Measurements from ENCODE around the gene SERPINB6. TPM values are rescaled to one million over a fixed set of nuclear protein-coding genes. Genes with fewer than 3 reads are reported as not detected.
"Not testable (repeated sequence)": the region's sequence is repeated elsewhere in the genome, so short reads cannot be mapped to it uniquely, and the experiment has no call there.

Gene SERPINB6
- polyA plus RNA-seq, 2 donors = 86.1 to 95.7 TPM

GRCh38 chr6:2978923-2979322 lies 7.6 kb upstream of the SERPINB6 start:
- H3K27me3 ChIP-seq (ENCODE audit: control insufficient read depth in 1 of 2, insufficient read depth in 2 of 2, low read length in 2 of 2) = no peaks in the 10 kb centered on the region
- no peaks in the 10 kb centered on the region for H3K36me3 ChIP-seq (ENCODE audit: control insufficient read depth in 2 of 2, insufficient read depth in 2 of 2, low read length in 1 of 2)
- peaks cover 0 to 6% of the 10 kb centered on the region in 2 donors for H3K4me1 ChIP-seq (ENCODE audit: control insufficient read depth in 2 of 2, insufficient read depth in 2 of 2, low read length in 1 of 2)
- no peak overlapping the region for H3K27ac ChIP-seq (ENCODE audit: low read depth in 2 of 2, low read length in 1 of 2)
- no peaks in the 10 kb centered on the region for H3K9me3 ChIP-seq (ENCODE audit: control insufficient read depth in 2 of 2, insufficient read depth in 1 of 2, low read depth in 1 of 2, low read length in 1 of 2)
- no peak overlapping the region for H3K4me3 ChIP-seq (ENCODE audit: low read depth in 1 of 2, low read length in 2 of 2)
- 83 to 89% methylated on average over 4 of the region's 4 CpGs for WGBS, 2 donors

- Histone ChIP-seq H3K27ac (ENCODE audit: low read depth in 2 of 2, low read length in 1 of 2) (peak overlapping the region in 1 of 2 donors; percentile 22), H3K27me3 (ENCODE audit: control insufficient read depth in 1 of 2, insufficient read depth in 2 of 2, low read length in 2 of 2) (no peaks in the 10 kb centered on the region), H3K36me3 (ENCODE audit: control insufficient read depth in 2 of 2, insufficient read depth in 2 of 2, low read length in 1 of 2) (no peaks in the 10 kb centered on the region), H3K4me1 (ENCODE audit: control insufficient read depth in 2 of 2, insufficient read depth in 2 of 2, low read length in 1 of 2) (peaks cover 0 to 6% of the 10 kb centered on the region in 2 donors), H3K4me3 (ENCODE audit: low read depth in 1 of 2, low read length in 2 of 2) (no peak overlapping the region), H3K9me3 (ENCODE audit: control insufficient read depth in 2 of 2, insufficient read depth in 1 of 2, low read depth in 1 of 2, low read length in 1 of 2) (no peaks in the 10 kb centered on the region)
- WGBS, 2 donors = 84% methylated on average over 3 of the region's 3 CpGs
These were observed 6.6 kb upstream of the SERPINB6 start for GRCh38 chr6:2977799-2978590.

- Histone ChIP-seq H3K4me3 (ENCODE audit: low read depth in 1 of 2, low read length in 2 of 2) (no peak overlapping the region), H3K27me3 (ENCODE audit: control insufficient read depth in 1 of 2, insufficient read depth in 2 of 2, low read length in 2 of 2) (no peaks in the 10 kb centered on the region), H3K9me3 (ENCODE audit: control insufficient read depth in 2 of 2, insufficient read depth in 1 of 2, low read depth in 1 of 2, low read length in 1 of 2) (no peaks in the 10 kb centered on the region), H3K36me3 (ENCODE audit: control insufficient read depth in 2 of 2, insufficient read depth in 2 of 2, low read length in 1 of 2) (no peaks in the 10 kb centered on the region), H3K27ac (ENCODE audit: low read depth in 2 of 2, low read length in 1 of 2) (no peak overlapping the region), H3K4me1 (ENCODE audit: control insufficient read depth in 2 of 2, insufficient read depth in 2 of 2, low read length in 1 of 2) (peaks cover 0 to 3% of the 10 kb centered on the region in 2 donors)
- 73 to 84% methylated on average over 5 of the region's 5 CpGs for WGBS, 2 donors
These were observed 5.9 kb upstream of the SERPINB6 start for GRCh38 chr6:2977290-2977689.

- WGBS, 2 donors = 54 to 65% methylated on average over 7 of the region's 7 CpGs
- H3K4me1 ChIP-seq (ENCODE audit: control insufficient read depth in 2 of 2, insufficient read depth in 2 of 2, low read length in 1 of 2) = peaks cover 0 to 1% of the 10 kb centered on the region in 2 donors
- H3K9me3 ChIP-seq (ENCODE audit: control insufficient read depth in 2 of 2, insufficient read depth in 1 of 2, low read depth in 1 of 2, low read length in 1 of 2) = no peaks in the 10 kb centered on the region
- no peaks in the 10 kb centered on the region for H3K27me3 ChIP-seq (ENCODE audit: control insufficient read depth in 1 of 2, insufficient read depth in 2 of 2, low read length in 2 of 2)
- no peak overlapping the region for H3K4me3 ChIP-seq (ENCODE audit: low read depth in 1 of 2, low read length in 2 of 2)
- no peaks in the 10 kb centered on the region for H3K36me3 ChIP-seq (ENCODE audit: control insufficient read depth in 2 of 2, insufficient read depth in 2 of 2, low read length in 1 of 2)
- peak overlapping the region in 1 of 2 donors; percentile 24 for H3K27ac ChIP-seq (ENCODE audit: low read depth in 2 of 2, low read length in 1 of 2)
These were observed 5.3 kb upstream of the SERPINB6 start for GRCh38 chr6:2976571-2977085.

GRCh38 chr6:2976060-2976459 lies 4.7 kb upstream of the SERPINB6 start:
- Histone ChIP-seq H3K27ac (ENCODE audit: low read depth in 2 of 2, low read length in 1 of 2) (no peak overlapping the region), H3K36me3 (ENCODE audit: control insufficient read depth in 2 of 2, insufficient read depth in 2 of 2, low read length in 1 of 2) (no peaks in the 10 kb centered on the region), H3K4me1 (ENCODE audit: control insufficient read depth in 2 of 2, insufficient read depth in 2 of 2, low read length in 1 of 2) (no peaks in the 10 kb centered on the region), H3K27me3 (ENCODE audit: control insufficient read depth in 1 of 2, insufficient read depth in 2 of 2, low read length in 2 of 2) (no peaks in the 10 kb centered on the region), H3K4me3 (ENCODE audit: low read depth in 1 of 2, low read length in 2 of 2) (no peak overlapping the region), H3K9me3 (ENCODE audit: control insufficient read depth in 2 of 2, insufficient read depth in 1 of 2, low read depth in 1 of 2, low read length in 1 of 2) (no peaks in the 10 kb centered on the region)
- WGBS, 2 donors = 87 to 94% methylated on average over 5 of the region's 5 CpGs

- Histone ChIP-seq H3K27me3 (ENCODE audit: control insufficient read depth in 1 of 2, insufficient read depth in 2 of 2, low read length in 2 of 2) (no peaks in the 10 kb centered on the region), H3K9me3 (ENCODE audit: control insufficient read depth in 2 of 2, insufficient read depth in 1 of 2, low read depth in 1 of 2, low read length in 1 of 2) (no peaks in the 10 kb centered on the region), H3K27ac (ENCODE audit: low read depth in 2 of 2, low read length in 1 of 2) (no peak overlapping the region), H3K36me3 (ENCODE audit: control insufficient read depth in 2 of 2, insufficient read depth in 2 of 2, low read length in 1 of 2) (no peaks in the 10 kb centered on the region), H3K4me3 (ENCODE audit: low read depth in 1 of 2, low read length in 2 of 2) (no peak overlapping the region), H3K4me1 (ENCODE audit: control insufficient read depth in 2 of 2, insufficient read depth in 2 of 2, low read length in 1 of 2) (no peaks in the 10 kb centered on the region)
- 75 to 81% methylated on average over 5 of the region's 5 CpGs for WGBS, 2 donors
These were observed 2.3 kb upstream of the SERPINB6 start for GRCh38 chr6:2973676-2974075.

- H3K27me3 ChIP-seq (ENCODE audit: control insufficient read depth in 1 of 2, insufficient read depth in 2 of 2, low read length in 2 of 2); H3K4me3 ChIP-seq (ENCODE audit: low read depth in 1 of 2, low read length in 2 of 2); H3K27ac ChIP-seq (ENCODE audit: low read depth in 2 of 2, low read length in 1 of 2); H3K9me3 ChIP-seq (ENCODE audit: control insufficient read depth in 2 of 2, insufficient read depth in 1 of 2, low read depth in 1 of 2, low read length in 1 of 2); H3K4me1 ChIP-seq (ENCODE audit: control insufficient read depth in 2 of 2, insufficient read depth in 2 of 2, low read length in 1 of 2); H3K36me3 ChIP-seq (ENCODE audit: control insufficient read depth in 2 of 2, insufficient read depth in 2 of 2, low read length in 1 of 2): not testable (repeated sequence)
- 95 to 97% methylated on average over 6 of the region's 6 CpGs for WGBS, 2 donors
These were observed 1.8 kb upstream of the SERPINB6 start for GRCh38 chr6:2973180-2973579.

GRCh38 chr6:2972685-2973084 lies 1.3 kb upstream of the SERPINB6 start:
- H3K4me1 ChIP-seq (ENCODE audit: control insufficient read depth in 2 of 2, insufficient read depth in 2 of 2, low read length in 1 of 2); H3K27ac ChIP-seq (ENCODE audit: low read depth in 2 of 2, low read length in 1 of 2); H3K9me3 ChIP-seq (ENCODE audit: control insufficient read depth in 2 of 2, insufficient read depth in 1 of 2, low read depth in 1 of 2, low read length in 1 of 2); H3K36me3 ChIP-seq (ENCODE audit: control insufficient read depth in 2 of 2, insufficient read depth in 2 of 2, low read length in 1 of 2); H3K4me3 ChIP-seq (ENCODE audit: low read depth in 1 of 2, low read length in 2 of 2); H3K27me3 ChIP-seq (ENCODE audit: control insufficient read depth in 1 of 2, insufficient read depth in 2 of 2, low read length in 2 of 2): not testable (repeated sequence)
- WGBS, 2 donors = 98% methylated on average over 5 of the region's 5 CpGs

GRCh38 chr6:2972219-2972487 lies 786 bp upstream of the SERPINB6 start:
- WGBS, 2 donors = 56 to 65% methylated on average over 1 of the region's 1 CpG
- Histone ChIP-seq H3K4me3 (ENCODE audit: low read depth in 1 of 2, low read length in 2 of 2) (peak overlapping the region in 1 of 2 donors; percentile 74), H3K27ac (ENCODE audit: low read depth in 2 of 2, low read length in 1 of 2) (peak overlapping the region; percentile 95 to 98)
- H3K36me3 ChIP-seq (ENCODE audit: control insufficient read depth in 2 of 2, insufficient read depth in 2 of 2, low read length in 1 of 2); H3K9me3 ChIP-seq (ENCODE audit: control insufficient read depth in 2 of 2, insufficient read depth in 1 of 2, low read depth in 1 of 2, low read length in 1 of 2); H3K4me1 ChIP-seq (ENCODE audit: control insufficient read depth in 2 of 2, insufficient read depth in 2 of 2, low read length in 1 of 2); H3K27me3 ChIP-seq (ENCODE audit: control insufficient read depth in 1 of 2, insufficient read depth in 2 of 2, low read length in 2 of 2): not testable (repeated sequence)

GRCh38 chr6:2970753-2971419 lies 481 bp downstream of the SERPINB6 start:
- Histone ChIP-seq H3K4me1 (ENCODE audit: control insufficient read depth in 2 of 2, insufficient read depth in 2 of 2, low read length in 1 of 2) (no peaks in the 10 kb centered on the region), H3K27ac (ENCODE audit: low read depth in 2 of 2, low read length in 1 of 2) (peak overlapping the region; percentile 95 to 98), H3K36me3 (ENCODE audit: control insufficient read depth in 2 of 2, insufficient read depth in 2 of 2, low read length in 1 of 2) (no peaks in the 10 kb centered on the region), H3K27me3 (ENCODE audit: control insufficient read depth in 1 of 2, insufficient read depth in 2 of 2, low read length in 2 of 2) (no peaks in the 10 kb centered on the region), H3K4me3 (ENCODE audit: low read depth in 1 of 2, low read length in 2 of 2) (peak overlapping the region; percentile 74 to 81), H3K9me3 (ENCODE audit: control insufficient read depth in 2 of 2, insufficient read depth in 1 of 2, low read depth in 1 of 2, low read length in 1 of 2) (no peaks in the 10 kb centered on the region)
- WGBS, 2 donors = 1% methylated on average over 39 to 80 of the region's 80 CpGs

All from esophagus (tissue), 2 donors.